Left renal pelvis (tissue), 4 donors: ENCODE results near the gene PRRT1. TPM values are rescaled to one million over a fixed set of nuclear protein-coding genes. Genes with fewer than 3 reads are reported as not detected.
"Not testable (repeated sequence)": the region's sequence is repeated elsewhere in the genome, so short reads cannot be mapped to it uniquely, and the experiment has no call there.

Experiments used
- DNase-seq, 4 donors: peaks; one replicate each; pipeline ENCODE4 v3.0.0-alpha.2; 2013; ENCODE audit warnings: low read depth in 4 of 4, low spot score in 3 of 4
- polyA plus RNA-seq, 4 donors: library from polyadenylated mRNA; unstranded; fragments of 120-200 nt; gene quantifications; one replicate each; pipeline ENCODE4 v1.2.1, GENCODE V29; 2013; ENCODE audit not compliant: insufficient read length in 4 of 4

The PRRT1 gene
- polyA plus RNA-seq, 4 donors, result 2.5 to 5.4 (median 3.4) TPM

GRCh38 chr6:32105433-32105832, 46.3 kb downstream of the PRRT1 start:
- DNase-seq, result no peak

GRCh38 chr6:32102255-32102654, 49.5 kb downstream of the PRRT1 start:
- DNase-seq, result no peak

GRCh38 chr6:32100251-32100650, 51.5 kb downstream of the PRRT1 start:
- not testable (repeated sequence) for DNase-seq

Other genes starting within 250 kb of the PRRT1 start
- gene ZBTB12, start 249.9 kb downstream of the PRRT1 start, polyA plus RNA-seq, result 10 to 100 TPM; 17.7 to 28.9 (median 22.0) TPM
- gene C2, start 224.2 kb downstream of the PRRT1 start, polyA plus RNA-seq, result 10 to 100 TPM in 1 of 4 donors, 1 to 10 TPM in 3; 3.1 to 12.4 (median 5.0) TPM
- 10 to 100 TPM in 1 of 4 donors, 1 to 10 TPM in 3; 4.6 to 13.0 (median 6.7) TPM for gene CFB, start 205.8 kb downstream of the PRRT1 start, polyA plus RNA-seq
- gene NELFE, start 193.0 kb downstream of the PRRT1 start, polyA plus RNA-seq, result 10 to 100 TPM; 72.5 to 97.9 (median 84.9) TPM
- gene SKIC2, start 192.8 kb downstream of the PRRT1 start, polyA plus RNA-seq, result 10 to 100 TPM; 33.1 to 51.5 (median 39.7) TPM
- 10 to 100 TPM; 22.6 to 37.5 (median 30.1) TPM for gene DXO, start 179.8 kb downstream of the PRRT1 start, polyA plus RNA-seq
- gene C4A, start 169.9 kb downstream of the PRRT1 start, polyA plus RNA-seq, result 10 to 100 TPM in 3 of 4 donors, 1 to 10 TPM in 1; 8.6 to 26.2 (median 15.2) TPM
- 10 to 100 TPM; 10.3 to 27.3 (median 16.0) TPM for gene C4B, start 137.1 kb downstream of the PRRT1 start, polyA plus RNA-seq
- gene CYP21A2, start 113.5 kb downstream of the PRRT1 start, polyA plus RNA-seq, result 1 to 10 TPM in 3 of 4 donors, under 1 TPM in 1; 0.76 to 1.4 (median 1.1) TPM
- 10 to 100 TPM in 2 of 4 donors, 1 to 10 TPM in 2; 4.6 to 98.0 (median 8.3) TPM for gene TNXB, start 42.6 kb downstream of the PRRT1 start, polyA plus RNA-seq
- 100 to 1,000 TPM in 1 of 4 donors, 10 to 100 TPM in 3; 82.5 to 114 (median 85.7) TPM for gene ATF6B, start 23.7 kb downstream of the PRRT1 start, polyA plus RNA-seq
- gene FKBPL, start 21.7 kb downstream of the PRRT1 start, polyA plus RNA-seq, result 1 to 10 TPM; 6.0 to 8.3 (median 6.9) TPM
- gene PPT2, start 2.2 kb upstream of the PRRT1 start, polyA plus RNA-seq, result 10 to 100 TPM; 26.6 to 45.5 (median 34.9) TPM
- gene EGFL8, start 12.7 kb upstream of the PRRT1 start, polyA plus RNA-seq, result 10 to 100 TPM; 21.2 to 45.5 (median 26.6) TPM
- gene AGPAT1, start 24.1 kb upstream of the PRRT1 start, polyA plus RNA-seq, result 100 to 1,000 TPM in 2 of 4 donors, 10 to 100 TPM in 2; 84.4 to 105 (median 99.7) TPM
- 100 to 1,000 TPM in 1 of 4 donors, 10 to 100 TPM in 3; 57.4 to 103 (median 98.1) TPM for gene RNF5, start 26.5 kb upstream of the PRRT1 start, polyA plus RNA-seq
- 10 to 100 TPM; 14.3 to 30.0 (median 21.3) TPM for gene AGER, start 32.3 kb upstream of the PRRT1 start, polyA plus RNA-seq
- 100 to 1,000 TPM; 135 to 202 (median 172) TPM for gene PBX2, start 38.3 kb upstream of the PRRT1 start, polyA plus RNA-seq
- gene GPSM3, start 40.7 kb upstream of the PRRT1 start, polyA plus RNA-seq, result 10 to 100 TPM in 1 of 4 donors, 1 to 10 TPM in 3; 8.0 to 13.3 (median 8.8) TPM
- 10 to 100 TPM; 14.3 to 19.3 (median 17.0) TPM for gene NOTCH4, start 72.1 kb upstream of the PRRT1 start, polyA plus RNA-seq
- gene TSBP1, start 220.0 kb upstream of the PRRT1 start, polyA plus RNA-seq, result under 1 TPM in 1 of 4 donors, not detected in 3; 0.18 TPM